GM20431 (cell line): ENCODE results near the gene SACM1L.

Source experiments
- in situ Hi-C: fragments of 300-500 bp; cut with MseI, MboI; formaldehyde crosslinking; loops from one replicate; pipeline ENCODE4 v1.15.0; 2020; ENCODE audit warnings: low sequenced_read_pairs; ENCODE audit not compliant: unreplicated experiment

The SACM1L gene

DNA sequence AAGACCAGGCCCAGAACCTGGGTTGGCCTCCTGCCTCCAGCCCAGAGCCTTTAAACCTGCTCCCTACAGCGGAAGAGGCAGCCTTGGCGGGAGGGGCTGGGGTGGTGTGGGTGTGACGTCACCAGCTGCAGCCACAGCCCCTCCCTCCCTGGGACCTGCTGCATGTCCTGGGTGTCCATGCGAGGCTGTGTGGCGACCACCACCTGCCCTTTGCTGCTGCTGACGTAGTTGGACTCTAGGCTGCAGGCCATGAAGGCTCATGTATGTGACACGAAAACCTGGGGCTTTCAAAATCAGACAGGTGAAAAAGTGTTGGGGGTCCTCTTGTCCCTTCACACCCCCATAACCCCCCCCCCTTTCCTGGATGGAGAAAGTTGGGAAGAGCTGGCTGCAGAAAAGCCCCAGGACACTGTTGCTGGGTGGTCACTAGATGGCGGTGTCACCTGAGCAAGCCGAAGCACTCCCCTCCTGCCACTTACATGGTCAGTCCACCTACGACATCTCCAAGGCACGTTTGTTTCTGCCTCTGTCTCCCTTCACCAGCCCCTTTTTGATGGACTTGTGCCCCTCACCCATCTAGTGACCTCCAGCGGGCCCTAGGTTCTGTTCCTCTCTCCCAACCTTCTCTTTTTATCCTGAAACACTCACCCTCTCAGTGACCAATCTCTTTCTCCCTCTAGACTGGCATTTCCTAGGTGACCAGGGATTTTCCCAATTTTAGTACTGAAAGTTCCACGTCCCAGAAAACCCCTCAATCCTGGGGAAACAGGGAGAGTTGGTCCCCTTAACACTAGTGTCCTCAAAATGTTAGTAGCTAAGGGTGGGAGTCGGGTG, 71.9 kb downstream of the SACM1L start:
- in situ Hi-C loops, result loop anchor here (10.0 to 25.0 kb wide), 3 partner anchors 164 to 626 kb away; no protein-coding TSS in a partner anchor

DNA sequence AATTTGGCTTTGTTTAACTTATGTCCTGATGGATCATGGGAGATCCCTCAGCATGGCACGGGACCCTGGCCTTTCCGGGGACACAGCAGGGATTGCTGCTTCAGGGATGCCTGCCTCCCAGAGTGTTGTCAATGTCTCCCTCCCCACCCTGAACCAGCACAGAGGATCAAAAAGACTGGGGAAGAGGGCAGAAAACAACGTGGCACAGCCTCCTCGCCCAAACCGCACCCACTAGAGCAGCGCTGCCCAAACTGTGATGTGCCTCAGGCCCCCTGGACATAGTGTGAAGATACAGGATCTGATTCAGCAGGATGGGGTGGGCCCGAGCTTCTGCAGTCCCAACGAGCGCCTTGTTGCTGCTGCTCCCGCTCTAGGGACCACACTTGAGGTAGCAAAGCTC, 72.6 kb downstream of the SACM1L start:
- in situ Hi-C loops, result loop anchor here (10.0 to 25.0 kb wide), 3 partner anchors 163 to 625 kb away; no protein-coding TSS in a partner anchor

DNA sequence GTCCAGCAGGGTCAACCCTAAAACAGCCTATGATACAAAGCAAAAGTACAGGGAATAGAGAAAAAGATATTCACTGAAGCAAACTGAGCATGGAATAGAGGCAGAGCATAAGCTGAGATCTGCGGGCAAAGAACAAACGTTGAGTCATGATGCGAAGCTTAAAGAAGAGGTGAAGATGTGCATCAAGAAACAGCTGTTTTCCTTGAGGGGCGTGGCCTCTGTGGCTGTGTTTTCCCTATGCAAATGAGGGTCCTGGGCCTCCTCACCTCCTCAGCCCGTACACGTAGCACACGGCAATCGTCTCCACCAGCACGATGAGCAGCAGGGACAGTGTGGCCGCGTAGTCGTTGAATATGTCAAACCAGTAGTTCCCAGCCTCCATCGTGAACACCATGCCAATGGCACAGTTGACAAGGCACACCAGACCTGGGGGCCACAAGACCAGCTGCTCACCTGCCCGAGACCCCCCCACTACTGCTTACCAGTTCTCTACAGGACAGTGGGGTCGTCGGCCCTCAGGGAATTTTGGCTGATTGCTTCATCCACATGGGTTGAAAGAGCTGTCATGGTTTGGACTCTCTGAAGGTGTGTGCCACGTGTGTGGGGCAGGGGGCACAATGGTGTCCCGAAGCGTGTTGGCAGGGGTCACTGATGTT, 73.6 kb downstream of the SACM1L start:
- in situ Hi-C loops, result loop anchor here (10.0 to 25.0 kb wide), 3 partner anchors 162 to 625 kb away; no protein-coding TSS in a partner anchor

DNA sequence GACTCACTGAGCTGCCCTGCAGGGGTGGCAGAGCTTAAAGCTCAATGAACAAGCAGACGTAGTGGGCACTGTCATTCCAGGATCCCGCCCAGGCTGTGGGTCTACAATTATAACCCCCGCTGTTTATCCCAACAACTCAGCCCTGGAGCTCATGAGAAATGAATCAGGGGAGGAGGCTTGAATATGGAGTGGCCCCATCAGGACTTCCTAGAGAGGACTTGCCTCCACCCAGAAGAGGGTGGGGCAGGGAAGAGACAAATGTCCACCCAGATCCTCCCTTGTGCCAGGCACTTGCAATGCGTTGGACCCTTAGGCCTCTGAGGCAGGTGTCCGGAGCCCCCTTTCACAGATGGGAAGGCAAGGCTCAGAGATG, 74.1 kb downstream of the SACM1L start:
- in situ Hi-C loops, result loop anchor here (10.0 to 25.0 kb wide), 3 partner anchors 162 to 624 kb away; no protein-coding TSS in a partner anchor

DNA sequence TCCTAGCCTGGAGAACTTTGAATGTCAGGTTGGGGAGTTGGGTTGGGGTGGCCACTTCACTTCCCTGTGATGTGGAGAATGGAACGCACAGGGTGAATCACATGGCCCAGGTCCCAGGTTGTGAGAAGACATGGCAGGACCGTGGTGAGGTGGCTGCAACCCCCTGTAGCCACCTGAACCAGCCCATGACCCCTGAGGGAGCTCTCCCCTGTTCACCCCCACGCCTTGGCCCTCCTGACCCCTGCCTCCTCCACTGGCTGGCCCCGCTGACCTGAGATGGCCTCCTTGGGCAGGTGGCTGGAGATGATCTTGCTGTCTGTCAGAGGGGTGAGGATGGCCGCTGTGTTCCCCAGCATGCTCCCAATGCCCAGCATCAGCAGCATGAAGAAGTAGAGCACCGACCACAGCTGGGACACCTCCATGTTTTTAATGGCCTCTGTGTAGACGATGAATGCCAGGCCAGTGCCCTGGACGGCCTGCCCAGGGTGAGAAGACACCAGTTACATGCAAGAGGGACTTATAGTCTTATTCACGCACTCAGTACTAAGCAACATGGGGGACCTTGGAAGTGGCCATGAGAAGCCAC, 76.2 kb downstream of the SACM1L start:
- in situ Hi-C loops, result loop anchor here (10.0 to 25.0 kb wide), 3 partner anchors 159 to 622 kb away; no protein-coding TSS in a partner anchor

DNA sequence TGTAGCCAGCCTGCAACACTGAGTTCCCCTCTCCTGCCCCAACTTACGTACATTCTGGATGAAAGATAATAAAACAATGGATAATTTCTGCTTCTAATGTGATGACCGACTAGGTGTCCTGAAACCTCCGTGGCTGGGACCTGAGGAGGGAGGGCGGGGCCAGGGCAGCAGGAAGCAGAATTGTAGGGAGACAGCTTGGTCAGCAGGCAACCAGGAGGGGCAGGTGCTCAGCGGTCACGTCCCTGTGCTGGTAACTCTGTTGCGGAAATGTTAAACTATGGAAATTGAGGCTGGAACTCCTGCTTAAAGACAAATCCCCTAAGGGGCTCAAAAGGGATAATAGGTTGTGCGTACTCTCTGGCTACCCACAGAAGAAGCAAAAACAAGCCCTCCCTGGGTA, 76.8 kb downstream of the SACM1L start:
- in situ Hi-C loops, result loop anchor here (10.0 to 25.0 kb wide), 3 partner anchors 159 to 621 kb away; no protein-coding TSS in a partner anchor

DNA sequence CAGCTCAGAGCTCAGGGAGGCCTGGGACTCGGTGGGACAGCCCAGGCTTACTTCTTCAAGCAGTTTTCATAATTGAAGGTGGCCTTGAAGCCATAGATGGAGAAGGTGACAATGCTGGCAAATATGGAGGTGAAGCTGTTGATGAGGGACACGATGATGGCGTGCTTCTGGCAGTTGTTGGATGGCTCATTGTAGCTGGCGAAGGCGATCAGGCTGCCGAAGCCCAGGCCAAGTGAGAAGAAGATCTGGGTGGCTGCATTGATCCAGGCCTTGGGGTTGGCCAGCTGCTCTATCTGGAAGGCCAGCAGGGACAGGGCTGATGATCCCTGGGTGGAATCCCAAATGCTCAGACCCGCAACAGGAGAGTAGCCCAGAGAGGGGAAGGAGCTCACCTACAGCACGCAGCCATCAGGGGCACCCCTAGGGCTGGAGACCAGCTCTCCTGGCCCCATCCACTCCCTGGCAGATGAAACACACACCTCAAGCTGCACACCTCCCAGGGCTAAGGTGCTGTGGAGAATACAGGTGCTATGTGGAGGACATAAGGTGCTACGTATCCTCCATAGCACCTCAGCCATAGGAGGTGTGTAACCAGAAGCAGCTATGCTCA, 82.1 kb downstream of the SACM1L start:
- in situ Hi-C loops, result loop anchor here (25.0 kb wide), 2 partner anchors 291 to 616 kb away; no protein-coding TSS in a partner anchor

DNA sequence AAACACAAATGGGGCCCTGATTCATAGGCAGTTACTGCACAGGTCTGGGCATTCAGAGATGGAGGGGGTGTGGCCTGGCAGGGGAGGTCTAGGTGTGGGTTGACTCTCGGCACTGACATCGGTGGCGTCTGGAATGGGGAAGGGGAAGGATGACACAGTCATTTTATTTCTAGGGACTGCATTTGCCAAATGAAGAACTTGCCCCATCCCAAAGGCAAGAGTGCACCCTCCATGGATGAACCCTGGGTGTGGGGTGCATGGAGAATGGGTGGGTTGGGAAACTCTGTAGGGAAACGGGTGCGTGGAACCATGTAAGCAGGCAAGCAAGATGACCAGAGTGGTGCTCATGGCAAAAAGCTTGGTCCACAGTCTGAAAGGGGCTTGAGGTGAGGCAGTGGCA, 82.6 kb downstream of the SACM1L start:
- in situ Hi-C loops, result loop anchor here (25.0 kb wide), 2 partner anchors 290 to 615 kb away; no protein-coding TSS in a partner anchor

DNA sequence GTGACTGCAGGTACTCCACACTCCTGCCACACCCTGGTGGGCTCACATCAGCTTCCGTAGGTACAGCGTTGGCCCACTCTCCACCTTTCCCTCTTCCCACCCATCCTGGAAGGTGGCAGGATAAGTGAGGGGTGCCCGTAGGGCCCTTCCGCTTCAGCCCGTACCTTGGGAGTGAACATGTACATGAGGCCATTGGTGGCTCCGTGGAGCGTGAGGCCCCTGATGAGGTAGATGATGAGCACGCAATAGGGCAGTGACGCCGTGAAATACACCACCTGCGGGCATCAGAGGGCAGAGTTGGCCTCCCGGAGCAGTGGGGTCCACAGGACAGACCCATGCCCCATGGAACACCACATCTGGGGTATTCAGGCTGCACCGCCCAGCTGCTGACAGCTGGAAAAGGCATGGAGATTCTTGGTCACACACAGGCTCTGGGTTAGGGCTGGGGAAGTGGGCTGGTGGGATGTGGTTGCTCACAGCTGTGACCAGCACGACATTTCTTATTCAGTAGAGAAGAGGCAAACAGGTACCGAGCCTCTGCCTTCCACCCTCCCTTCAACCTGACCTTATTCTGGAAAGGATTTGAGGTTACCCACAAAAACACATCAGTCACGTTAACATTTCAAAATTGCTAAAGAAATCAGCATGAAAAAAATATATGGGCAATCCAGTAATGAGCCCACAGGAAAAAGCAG, 83.3 kb downstream of the SACM1L start:
- in situ Hi-C loops, result loop anchor here (25.0 kb wide), 2 partner anchors 290 to 615 kb away; no protein-coding TSS in a partner anchor

DNA sequence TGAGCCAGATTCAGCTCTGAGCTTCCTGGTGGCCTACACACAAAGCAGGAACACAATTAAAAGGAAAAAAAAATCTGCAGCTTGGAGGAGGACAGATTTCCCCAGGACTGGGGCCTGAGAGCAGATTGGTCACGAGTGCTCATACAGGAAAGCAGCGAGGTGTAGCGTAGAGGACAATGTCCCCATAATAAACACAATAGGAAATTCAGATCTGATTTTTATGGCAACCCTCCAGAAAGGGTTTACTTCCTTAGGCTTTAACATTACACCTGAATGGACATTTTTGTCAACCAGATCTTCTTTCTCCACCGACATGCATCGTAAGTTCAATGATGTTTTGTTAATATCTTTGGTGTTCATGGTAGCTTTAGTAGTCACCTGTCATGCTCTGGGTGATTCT, 83.9 kb downstream of the SACM1L start:
- in situ Hi-C loops, result loop anchor here (25.0 kb wide), 2 partner anchors 289 to 614 kb away; no protein-coding TSS in a partner anchor

DNA sequence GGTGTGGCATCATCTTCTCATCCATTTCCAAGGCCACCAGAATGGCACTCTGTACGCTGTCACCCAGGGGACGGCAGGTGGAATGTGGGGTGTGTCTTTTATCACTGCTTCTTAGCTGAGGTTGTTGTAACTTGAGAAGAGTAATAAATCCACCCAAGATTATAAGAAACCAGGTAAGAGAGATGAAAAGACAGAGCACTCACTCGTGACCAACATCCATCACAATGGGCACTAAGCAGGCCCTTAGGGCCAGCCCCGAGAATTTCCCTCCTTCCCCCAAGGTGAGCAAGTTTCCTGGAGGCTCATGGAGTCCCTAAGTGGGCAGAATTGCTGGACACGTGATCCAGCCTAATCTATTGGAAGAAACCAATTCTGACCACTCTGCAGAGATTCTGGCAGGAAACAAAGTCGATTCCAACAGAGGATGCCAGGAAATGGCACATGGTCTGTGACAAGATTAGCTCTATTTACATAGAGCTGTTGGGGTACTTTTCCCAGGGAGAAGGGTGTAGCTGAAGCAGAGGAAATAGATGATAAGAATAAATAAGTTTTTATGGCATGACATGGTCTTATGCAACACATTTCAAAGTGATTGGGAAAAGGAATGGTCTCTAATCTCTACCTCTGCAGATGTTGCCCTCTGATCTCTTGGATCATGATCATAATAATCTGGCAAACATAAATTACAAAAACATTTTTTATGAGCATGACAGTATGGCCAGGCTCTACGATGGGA, 84.7 kb downstream of the SACM1L start:
- in situ Hi-C loops, result loop anchor here (25.0 kb wide), 2 partner anchors 288 to 613 kb away; no protein-coding TSS in a partner anchor

DNA sequence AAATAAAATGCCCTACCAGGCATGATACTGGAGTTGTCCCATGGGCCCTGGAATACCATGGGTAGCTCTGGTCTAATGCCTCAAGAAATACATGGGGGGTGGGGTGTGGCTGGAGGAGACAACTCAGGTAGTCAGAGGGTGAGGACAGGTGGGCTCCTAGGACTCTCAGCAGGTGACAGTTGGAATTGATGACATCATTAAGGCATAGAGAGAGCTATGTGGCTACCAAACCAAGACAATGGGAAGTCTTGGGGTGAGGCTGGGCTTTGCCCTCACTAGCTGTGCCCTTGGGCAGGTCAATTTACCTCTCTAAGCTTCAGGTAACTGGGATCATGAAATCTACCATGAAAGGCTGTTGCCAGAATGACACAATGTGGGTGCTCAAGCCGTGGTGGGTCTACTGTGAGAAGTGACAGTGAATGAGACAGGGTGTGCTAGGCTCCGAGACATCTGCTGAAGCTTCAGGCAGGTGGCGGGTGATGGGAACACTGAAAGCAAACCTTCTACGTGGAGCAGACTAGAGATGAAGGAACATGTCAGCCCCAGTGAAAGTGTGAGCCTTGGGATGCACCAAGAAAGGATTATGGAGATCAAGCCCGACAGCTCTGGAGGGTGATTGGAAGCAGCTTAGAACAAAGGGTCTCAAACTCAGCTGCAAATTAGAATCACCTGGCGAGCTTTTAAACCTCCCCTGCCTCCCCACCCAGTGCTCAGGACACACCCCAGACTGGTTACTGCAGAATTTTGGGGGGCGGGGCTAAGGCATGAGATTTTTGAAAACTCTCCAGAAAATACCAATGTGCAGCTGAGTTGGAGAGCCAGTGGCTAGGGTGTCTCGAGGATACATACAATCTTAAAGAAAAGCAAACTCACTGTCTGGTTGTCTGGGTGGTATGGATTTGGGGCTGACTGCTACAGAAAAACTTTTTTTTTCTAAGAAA, 85.7 kb downstream of the SACM1L start:
- in situ Hi-C loops, result loop anchor here (25.0 kb wide), 2 partner anchors 287 to 612 kb away; no protein-coding TSS in a partner anchor

DNA sequence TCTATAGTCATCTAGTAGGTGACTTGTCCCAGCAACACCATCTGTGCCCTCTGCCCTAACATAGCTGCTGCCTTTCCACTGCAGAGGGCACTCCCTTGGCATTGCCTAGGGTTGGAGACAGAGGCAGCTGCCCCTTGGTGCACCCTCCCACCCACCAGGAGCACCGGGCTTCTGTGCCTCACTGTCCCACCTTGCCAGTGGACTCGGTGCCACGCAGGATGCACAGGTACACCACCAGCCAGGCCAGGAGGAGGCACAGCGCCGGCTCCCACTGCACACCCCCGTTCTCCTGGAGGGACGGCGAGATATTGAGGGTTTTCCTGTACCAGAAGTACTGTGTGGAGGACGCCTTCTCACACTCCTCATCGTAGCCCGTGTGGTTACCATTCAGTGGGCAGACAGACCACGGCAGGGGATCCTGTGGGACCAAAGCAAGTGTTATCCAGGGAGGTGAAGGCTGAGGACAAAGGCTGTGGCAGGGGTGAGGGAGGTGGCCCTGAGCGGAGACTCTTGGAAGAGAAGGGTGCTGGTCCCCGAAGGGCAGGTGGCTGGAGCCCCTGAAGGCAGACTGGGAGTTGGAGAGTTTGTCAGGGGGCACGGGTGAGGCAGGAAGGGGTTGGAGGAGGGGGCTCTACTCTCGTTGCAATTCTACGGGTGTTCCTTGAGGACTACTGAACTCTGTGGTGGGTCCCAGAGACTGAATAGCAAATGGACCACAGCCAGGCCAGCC, 86.5 kb downstream of the SACM1L start:
- in situ Hi-C loops, result no loop called here

DNA sequence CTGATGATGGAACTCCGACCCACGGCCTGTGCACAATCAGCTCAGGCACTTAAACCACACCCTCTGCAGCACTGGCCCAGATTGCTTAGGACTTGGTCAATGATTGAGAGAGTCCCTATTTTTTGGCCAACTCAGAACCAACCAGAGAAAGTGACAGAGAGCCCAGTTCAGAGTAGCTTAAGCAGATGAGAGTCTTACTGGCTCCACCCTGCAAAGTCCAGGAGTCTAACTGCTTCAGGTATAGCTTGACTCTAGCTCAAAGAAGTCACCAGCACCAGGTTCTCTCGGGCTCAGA, 87.1 kb downstream of the SACM1L start:
- in situ Hi-C loops, result no loop called here

DNA sequence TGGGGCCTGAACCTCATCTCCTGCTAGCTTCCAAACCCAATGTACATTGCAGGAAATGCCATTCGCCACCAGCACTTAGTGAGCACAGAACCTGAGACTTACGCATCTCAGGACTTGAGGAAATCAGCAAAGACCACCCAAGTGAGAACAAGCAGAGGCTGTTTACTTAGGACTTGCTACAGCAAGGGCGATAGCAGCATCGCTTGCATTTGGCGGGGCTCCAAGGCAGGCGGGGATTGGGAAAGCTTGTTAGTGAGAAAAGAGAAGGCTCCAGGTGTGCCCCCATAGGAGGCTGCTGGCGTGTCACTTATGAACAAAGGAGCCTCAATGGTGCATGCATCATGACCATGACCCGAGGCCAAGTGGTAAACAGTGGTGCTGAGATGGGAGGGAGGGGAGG, 87.4 kb downstream of the SACM1L start:
- in situ Hi-C loops, result no loop called here

DNA sequence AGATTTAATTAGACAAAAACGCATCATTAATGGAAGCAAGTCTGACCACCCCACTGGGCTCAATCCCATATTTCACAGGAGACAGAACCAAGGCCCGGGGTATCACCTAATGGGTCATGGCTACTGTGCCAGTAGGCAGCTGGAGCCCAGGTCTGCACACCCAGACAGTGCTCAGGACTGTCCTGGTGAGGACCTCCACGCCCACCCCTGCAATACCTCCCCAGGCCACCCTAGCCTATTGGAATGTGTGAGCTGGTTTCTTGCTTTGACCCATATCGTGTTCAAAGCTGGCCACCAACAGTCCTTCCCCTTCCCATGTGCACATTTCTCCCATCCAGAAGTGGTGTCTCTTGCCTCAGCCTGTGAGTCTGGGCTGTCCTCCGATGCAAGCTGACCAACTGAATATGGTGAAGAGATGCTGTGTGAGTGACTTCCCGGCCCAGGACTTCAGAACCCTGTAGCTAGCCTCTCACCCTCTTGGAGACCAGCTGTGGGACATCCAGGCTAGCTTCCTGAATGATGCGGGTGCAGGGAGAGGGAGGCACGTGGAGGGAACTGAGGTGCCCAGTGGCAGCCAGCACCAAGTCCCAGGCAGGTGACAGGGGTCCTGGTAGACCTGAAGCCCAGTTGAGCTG, 88.0 kb downstream of the SACM1L start:
- in situ Hi-C loops, result no loop called here
